HepG2 (cell line): Measurements from ENCODE around the gene SAPCD1. TPM values are rescaled to one million over a fixed set of nuclear protein-coding genes. Genes with fewer than 3 reads are reported as not detected.

Experiments used
- GATA4 ChIP-seq: sonication (generic); IDR thresholded peaks from 2 replicates; pipeline ENCODE4 v1.6.1; 2016; ENCODE audit warnings: antibody characterized with exemption, low read depth, borderline replicate concordance
- HMG20B ChIP-seq: conservative IDR thresholded peaks from 2 replicates; pipeline ENCODE4 v1.6.1; 2016; ENCODE audit warnings: missing genetic modification reagents, missing compliant biosample characterization
- JARID2 ChIP-seq: sonication (generic); formaldehyde crosslinking; IDR thresholded peaks from 2 replicates; pipeline ENCODE4 v1.8.1; 2023; ENCODE audit warnings: missing genetic modification reagents, inconsistent platforms; ENCODE audit not compliant: insufficient replicate concordance
- MTF1 ChIP-seq: sonication (generic); formaldehyde crosslinking; IDR thresholded peaks from 2 replicates; pipeline ENCODE4 v1.5.0; 2020; ENCODE audit warnings: missing genetic modification reagents
- RCOR2 ChIP-seq: IDR thresholded peaks from 2 replicates; pipeline ENCODE4 v1.6.1; 2016; ENCODE audit warnings: missing biosample characterization, missing genetic modification reagents
- SRF ChIP-seq: IDR thresholded peaks from 2 replicates; pipeline ENCODE4 v1.6.1; 2011; ENCODE audit warnings: mild to moderate bottlenecking, low read depth, low read length, moderate library complexity
- ZMAT3 ChIP-seq: sonication (generic); formaldehyde crosslinking; conservative IDR thresholded peaks from 2 replicates; pipeline ENCODE4 v1.7.0; 2021; ENCODE audit warnings: missing genetic modification reagents
- ZNF274 ChIP-seq: sonication (generic); formaldehyde crosslinking; IDR thresholded peaks from 2 replicates; pipeline ENCODE4 v1.5.1; 2020; ENCODE audit warnings: mild to moderate bottlenecking, missing genetic modification reagents
- ZNF530 ChIP-seq: sonication (generic); formaldehyde crosslinking; IDR thresholded peaks from 2 replicates; pipeline ENCODE4 v1.5.0; 2020; ENCODE audit warnings: low read depth, mild to moderate bottlenecking, missing genetic modification reagents
- ZNF546 ChIP-seq: sonication (generic); formaldehyde crosslinking; conservative IDR thresholded peaks from 2 replicates; pipeline ENCODE4 v1.8.1; 2023; ENCODE audit warnings: mild to moderate bottlenecking, missing genetic modification reagents
- ZNF607 ChIP-seq: sonication (generic); formaldehyde crosslinking; IDR thresholded peaks from 2 replicates; pipeline ENCODE4 v1.5.1; 2020; ENCODE audit warnings: missing genetic modification reagents, mild to moderate bottlenecking, borderline replicate concordance
- ZNF674 ChIP-seq: sonication (generic); formaldehyde crosslinking; IDR thresholded peaks from 2 replicates; pipeline ENCODE4 v1.5.0; 2020; ENCODE audit warnings: low read depth, mild to moderate bottlenecking, missing genetic modification reagents
- ZNF879 ChIP-seq: sonication (generic); formaldehyde crosslinking; IDR thresholded peaks from 2 replicates; pipeline ENCODE4 v1.8.1; 2023; ENCODE audit warnings: missing genetic modification reagents
- polyA plus RNA-seq, 8 experiments: library from polyadenylated mRNA; depleted of rRNA in 3 of 8; stranded (reverse) in 7 of 8; unstranded in 1 of 8; fragments of >200 nt; fragmentation: Illumina TruSeq in 4 of 8; extraction: Trizol in 4 of 8; gene quantifications; 2 replicates each; pipeline versions ENCODE4 v1.2.1 to v1.2.3, GENCODE V29; 2011 to 2016; ENCODE audit warnings: low read depth in 4 of 8, missing spikeins in 1 of 8, mixed read lengths in 1 of 8; ENCODE audit not compliant: insufficient read depth in 1 of 8
- total RNA-seq, 5 experiments: library from RNA; depleted of rRNA; stranded (reverse); fragments of >200 nt; fragmentation: Illumina TruSeq; extraction: Trizol; gene quantifications; 2 replicates each; pipeline ENCODE4 v1.2.3, GENCODE V29; 2016; ENCODE audit warnings: low read depth in 1 of 5
- TF ChIP-seq, protein P1 (sequence below): sonication (generic); formaldehyde crosslinking; IDR thresholded peaks from 2 replicates; pipeline ENCODE4 v1.5.0; 2020; ENCODE audit warnings: missing genetic modification reagents
- TF ChIP-seq, protein P2 (sequence below): sonication (generic); formaldehyde crosslinking; IDR thresholded peaks from 2 replicates; pipeline ENCODE4 v1.9.0; 2021; ENCODE audit warnings: mild to moderate bottlenecking, missing genetic modification reagents
- TF ChIP-seq, protein P3 (sequence below): sonication (generic); formaldehyde crosslinking; IDR thresholded peaks from 2 replicates; pipeline ENCODE4; 2020; ENCODE audit warnings: missing genetic modification reagents, mild to moderate bottlenecking, borderline replicate concordance
- TF ChIP-seq, protein P4 (sequence below): sonication (generic); formaldehyde crosslinking; IDR thresholded peaks from 2 replicates; pipeline ENCODE4 v1.4.0; 2020; ENCODE audit warnings: mild to moderate bottlenecking, missing genetic modification reagents

Gene SAPCD1
- total and polyA plus RNA-seq, 2 of the 13 experiments (the other 11 are each of a cell fraction or from before 2014, with no cell fraction given), result 2.5 to 3.9 TPM

DNA sequence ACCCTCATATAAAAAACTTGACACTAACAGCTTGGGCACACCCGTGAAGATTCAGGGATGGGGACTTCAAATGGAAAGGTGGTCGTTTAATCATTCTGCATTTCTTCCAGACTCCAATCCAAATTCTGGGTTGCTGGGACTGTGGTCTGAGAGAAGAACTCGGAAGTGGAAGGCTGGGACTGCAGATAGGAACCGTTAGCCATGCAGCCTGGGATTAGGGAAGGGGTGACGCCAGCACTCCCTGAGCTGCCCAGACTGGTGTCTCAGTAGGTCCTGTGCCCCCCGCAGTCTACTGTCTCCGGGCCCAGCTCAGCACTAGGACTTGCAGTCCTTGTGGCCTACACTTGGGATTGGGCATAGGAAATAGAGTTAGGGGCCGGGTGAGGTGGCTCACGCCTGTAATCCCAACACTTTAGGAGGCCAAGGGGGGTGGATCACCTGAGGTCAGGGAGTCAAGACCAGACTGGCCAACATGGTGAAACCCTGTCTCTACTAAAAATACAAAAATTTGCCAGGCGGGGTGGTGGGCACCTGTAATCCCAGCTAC is 25.6 kb upstream of the SAPCD1 start (continued):
- TF ChIP-seq ZNF274 (CRISPR knock-in tag), result 0 out of 2 replicates have a peak, but pooled peaks have one; percentile 46
- no peak for TF ChIP-seq GATA4
- TF ChIP-seq JARID2, result no peak
- TF ChIP-seq SRF, result no peak
- TF ChIP-seq RCOR2, result peak; percentile 17; the same call in 1 of the 2 replicates
- TF ChIP-seq, protein P1, sequence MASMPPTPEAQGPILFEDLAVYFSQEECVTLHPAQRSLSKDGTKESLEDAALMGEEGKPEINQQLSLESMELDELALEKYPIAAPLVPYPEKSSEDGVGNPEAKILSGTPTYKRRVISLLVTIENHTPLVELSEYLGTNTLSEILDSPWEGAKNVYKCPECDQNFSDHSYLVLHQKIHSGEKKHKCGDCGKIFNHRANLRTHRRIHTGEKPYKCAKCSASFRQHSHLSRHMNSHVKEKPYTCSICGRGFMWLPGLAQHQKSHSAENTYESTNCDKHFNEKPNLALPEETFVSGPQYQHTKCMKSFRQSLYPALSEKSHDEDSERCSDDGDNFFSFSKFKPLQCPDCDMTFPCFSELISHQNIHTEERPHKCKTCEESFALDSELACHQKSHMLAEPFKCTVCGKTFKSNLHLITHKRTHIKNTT (CRISPR knock-in tag), result no peak
- peak; percentile 0; the same call in 1 of the 2 replicates for TF ChIP-seq ZMAT3
- 0 out of 2 replicates have a peak, but pooled peaks have one; percentile 67 for TF ChIP-seq ZNF674 (CRISPR knock-in tag)
- TF ChIP-seq HMG20B (CRISPR knock-in tag), result no peak; the same call in 1 of the 2 replicates
- TF ChIP-seq, protein P2, sequence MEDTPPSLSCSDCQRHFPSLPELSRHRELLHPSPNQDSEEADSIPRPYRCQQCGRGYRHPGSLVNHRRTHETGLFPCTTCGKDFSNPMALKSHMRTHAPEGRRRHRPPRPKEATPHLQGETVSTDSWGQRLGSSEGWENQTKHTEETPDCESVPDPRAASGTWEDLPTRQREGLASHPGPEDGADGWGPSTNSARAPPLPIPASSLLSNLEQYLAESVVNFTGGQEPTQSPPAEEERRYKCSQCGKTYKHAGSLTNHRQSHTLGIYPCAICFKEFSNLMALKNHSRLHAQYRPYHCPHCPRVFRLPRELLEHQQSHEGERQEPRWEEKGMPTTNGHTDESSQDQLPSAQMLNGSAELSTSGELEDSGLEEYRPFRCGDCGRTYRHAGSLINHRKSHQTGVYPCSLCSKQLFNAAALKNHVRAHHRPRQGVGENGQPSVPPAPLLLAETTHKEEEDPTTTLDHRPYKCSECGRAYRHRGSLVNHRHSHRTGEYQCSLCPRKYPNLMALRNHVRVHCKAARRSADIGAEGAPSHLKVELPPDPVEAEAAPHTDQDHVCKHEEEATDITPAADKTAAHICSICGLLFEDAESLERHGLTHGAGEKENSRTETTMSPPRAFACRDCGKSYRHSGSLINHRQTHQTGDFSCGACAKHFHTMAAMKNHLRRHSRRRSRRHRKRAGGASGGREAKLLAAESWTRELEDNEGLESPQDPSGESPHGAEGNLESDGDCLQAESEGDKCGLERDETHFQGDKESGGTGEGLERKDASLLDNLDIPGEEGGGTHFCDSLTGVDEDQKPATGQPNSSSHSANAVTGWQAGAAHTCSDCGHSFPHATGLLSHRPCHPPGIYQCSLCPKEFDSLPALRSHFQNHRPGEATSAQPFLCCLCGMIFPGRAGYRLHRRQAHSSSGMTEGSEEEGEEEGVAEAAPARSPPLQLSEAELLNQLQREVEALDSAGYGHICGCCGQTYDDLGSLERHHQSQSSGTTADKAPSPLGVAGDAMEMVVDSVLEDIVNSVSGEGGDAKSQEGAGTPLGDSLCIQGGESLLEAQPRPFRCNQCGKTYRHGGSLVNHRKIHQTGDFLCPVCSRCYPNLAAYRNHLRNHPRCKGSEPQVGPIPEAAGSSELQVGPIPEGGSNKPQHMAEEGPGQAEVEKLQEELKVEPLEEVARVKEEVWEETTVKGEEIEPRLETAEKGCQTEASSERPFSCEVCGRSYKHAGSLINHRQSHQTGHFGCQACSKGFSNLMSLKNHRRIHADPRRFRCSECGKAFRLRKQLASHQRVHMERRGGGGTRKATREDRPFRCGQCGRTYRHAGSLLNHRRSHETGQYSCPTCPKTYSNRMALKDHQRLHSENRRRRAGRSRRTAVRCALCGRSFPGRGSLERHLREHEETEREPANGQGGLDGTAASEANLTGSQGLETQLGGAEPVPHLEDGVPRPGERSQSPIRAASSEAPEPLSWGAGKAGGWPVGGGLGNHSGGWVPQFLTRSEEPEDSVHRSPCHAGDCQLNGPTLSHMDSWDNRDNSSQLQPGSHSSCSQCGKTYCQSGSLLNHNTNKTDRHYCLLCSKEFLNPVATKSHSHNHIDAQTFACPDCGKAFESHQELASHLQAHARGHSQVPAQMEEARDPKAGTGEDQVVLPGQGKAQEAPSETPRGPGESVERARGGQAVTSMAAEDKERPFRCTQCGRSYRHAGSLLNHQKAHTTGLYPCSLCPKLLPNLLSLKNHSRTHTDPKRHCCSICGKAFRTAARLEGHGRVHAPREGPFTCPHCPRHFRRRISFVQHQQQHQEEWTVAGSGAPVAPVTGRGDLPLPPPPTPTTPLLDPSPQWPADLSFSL (CRISPR knock-in tag), result 0 out of 2 replicates have a peak, but pooled peaks have one; percentile 15
- no peak for TF ChIP-seq ZNF530 (CRISPR knock-in tag)
- peak; percentile 51; the same call in 1 of the 2 replicates for TF ChIP-seq ZNF546 (CRISPR knock-in tag)
- peak; percentile 73 for TF ChIP-seq ZNF879 (CRISPR knock-in tag)
- TF ChIP-seq MTF1 (CRISPR knock-in tag), result 0 out of 2 replicates have a peak, but pooled peaks have one; percentile 54
- TF ChIP-seq, protein P3, sequence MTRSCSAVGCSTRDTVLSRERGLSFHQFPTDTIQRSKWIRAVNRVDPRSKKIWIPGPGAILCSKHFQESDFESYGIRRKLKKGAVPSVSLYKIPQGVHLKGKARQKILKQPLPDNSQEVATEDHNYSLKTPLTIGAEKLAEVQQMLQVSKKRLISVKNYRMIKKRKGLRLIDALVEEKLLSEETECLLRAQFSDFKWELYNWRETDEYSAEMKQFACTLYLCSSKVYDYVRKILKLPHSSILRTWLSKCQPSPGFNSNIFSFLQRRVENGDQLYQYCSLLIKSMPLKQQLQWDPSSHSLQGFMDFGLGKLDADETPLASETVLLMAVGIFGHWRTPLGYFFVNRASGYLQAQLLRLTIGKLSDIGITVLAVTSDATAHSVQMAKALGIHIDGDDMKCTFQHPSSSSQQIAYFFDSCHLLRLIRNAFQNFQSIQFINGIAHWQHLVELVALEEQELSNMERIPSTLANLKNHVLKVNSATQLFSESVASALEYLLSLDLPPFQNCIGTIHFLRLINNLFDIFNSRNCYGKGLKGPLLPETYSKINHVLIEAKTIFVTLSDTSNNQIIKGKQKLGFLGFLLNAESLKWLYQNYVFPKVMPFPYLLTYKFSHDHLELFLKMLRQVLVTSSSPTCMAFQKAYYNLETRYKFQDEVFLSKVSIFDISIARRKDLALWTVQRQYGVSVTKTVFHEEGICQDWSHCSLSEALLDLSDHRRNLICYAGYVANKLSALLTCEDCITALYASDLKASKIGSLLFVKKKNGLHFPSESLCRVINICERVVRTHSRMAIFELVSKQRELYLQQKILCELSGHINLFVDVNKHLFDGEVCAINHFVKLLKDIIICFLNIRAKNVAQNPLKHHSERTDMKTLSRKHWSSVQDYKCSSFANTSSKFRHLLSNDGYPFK (CRISPR knock-in tag), result no peak
- TF ChIP-seq ZNF607 (CRISPR knock-in tag), result 0 out of 2 replicates have a peak, but pooled peaks have one; percentile 10
- TF ChIP-seq, protein P4, sequence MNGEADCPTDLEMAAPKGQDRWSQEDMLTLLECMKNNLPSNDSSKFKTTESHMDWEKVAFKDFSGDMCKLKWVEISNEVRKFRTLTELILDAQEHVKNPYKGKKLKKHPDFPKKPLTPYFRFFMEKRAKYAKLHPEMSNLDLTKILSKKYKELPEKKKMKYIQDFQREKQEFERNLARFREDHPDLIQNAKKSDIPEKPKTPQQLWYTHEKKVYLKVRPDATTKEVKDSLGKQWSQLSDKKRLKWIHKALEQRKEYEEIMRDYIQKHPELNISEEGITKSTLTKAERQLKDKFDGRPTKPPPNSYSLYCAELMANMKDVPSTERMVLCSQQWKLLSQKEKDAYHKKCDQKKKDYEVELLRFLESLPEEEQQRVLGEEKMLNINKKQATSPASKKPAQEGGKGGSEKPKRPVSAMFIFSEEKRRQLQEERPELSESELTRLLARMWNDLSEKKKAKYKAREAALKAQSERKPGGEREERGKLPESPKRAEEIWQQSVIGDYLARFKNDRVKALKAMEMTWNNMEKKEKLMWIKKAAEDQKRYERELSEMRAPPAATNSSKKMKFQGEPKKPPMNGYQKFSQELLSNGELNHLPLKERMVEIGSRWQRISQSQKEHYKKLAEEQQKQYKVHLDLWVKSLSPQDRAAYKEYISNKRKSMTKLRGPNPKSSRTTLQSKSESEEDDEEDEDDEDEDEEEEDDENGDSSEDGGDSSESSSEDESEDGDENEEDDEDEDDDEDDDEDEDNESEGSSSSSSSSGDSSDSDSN (CRISPR knock-in tag), result peak; percentile 16; the same call in 1 of the 2 replicates
